ENCODE measurements around the gene NHSL1. TPM values are rescaled to one million over a fixed set of nuclear protein-coding genes. Genes with fewer than 3 reads are reported as not detected.

The NHSL1 gene
- total and polyA plus RNA-seq, 2 of the 8 experiments (the other 6 are each of a cell fraction or from before 2014, with no cell fraction given): 7.2 to 32.4 TPM

DNA sequence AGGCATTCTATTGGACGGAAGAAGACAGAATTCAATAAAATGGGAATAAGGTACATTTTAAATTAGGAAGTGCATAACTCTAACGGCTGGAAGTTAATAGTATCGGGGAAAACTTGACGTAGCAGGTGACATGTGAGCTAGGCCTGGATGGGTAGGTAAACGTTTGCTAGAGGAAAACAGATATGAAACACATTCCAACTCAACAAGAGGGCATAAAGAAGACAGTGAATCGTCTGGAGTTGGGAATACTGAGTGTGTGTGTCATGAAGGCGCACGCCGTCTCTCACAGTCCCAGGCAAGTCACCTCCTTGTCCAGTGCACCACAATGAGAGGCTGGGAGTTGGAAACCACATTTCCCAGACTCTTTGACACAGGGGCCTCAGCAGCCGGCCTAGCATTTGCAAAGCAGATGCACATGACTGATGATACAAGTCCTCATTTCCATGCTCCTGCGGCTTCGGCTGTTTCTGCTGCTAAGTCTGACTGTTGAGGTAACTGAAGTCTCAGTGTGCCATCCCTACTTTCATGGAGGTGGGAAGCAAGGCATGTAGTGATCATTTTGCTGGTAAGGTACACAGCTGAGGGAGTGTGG lies 16.5 kb upstream of the NHSL1 start:
- Histone ChIP-seq H3K9ac (replicated peaks in 1 of 4; ENCODE audit: extremely low read depth in 1 of 4, low read depth in 3 of 4, low read length in 3 of 4) (no peak overlapping the region), H3K36me3 (ENCODE audit: control insufficient read depth in 2 of 4, insufficient read depth in 4 of 4, low read length in 3 of 4) (no peaks in the 10 kb centered on the region), H3K79me2 (ENCODE audit: control insufficient read depth in 1 of 2, insufficient read depth in 2 of 2, low read length in 2 of 2) (peaks cover 0 to 10% of the 10 kb centered on the region in 2 experiments; a peak in 1 of 4 replicates), H2BK15ac (ENCODE audit: low read length) (no peak overlapping the region), H4K5ac (ENCODE audit: insufficient read length, low read depth, low read length) (no peak overlapping the region), H4K20me1 (replicated peaks in 1 of 2; ENCODE audit: control insufficient read depth in 1 of 2, insufficient read depth in 2 of 2, low read length in 2 of 2) (peaks cover 0 to 2% of the 10 kb centered on the region in 2 experiments), H3K4me2 (ENCODE audit: insufficient read depth in 1 of 2, low read depth in 2 of 2, low read length in 2 of 2) (no peak overlapping the region), H3K4me3 (ENCODE audit: extremely low read depth in 1 of 4, insufficient read depth in 2 of 4, low read depth in 3 of 4, low read length in 4 of 4) (no peak overlapping the region), H3K27me3 (replicated peaks in 1 of 4; ENCODE audit: control insufficient read depth in 3 of 4, extremely low read depth in 1 of 4, insufficient read depth in 3 of 4, low read length in 3 of 4) (peaks cover 0 to 1% (median 0%) of the 10 kb centered on the region in 4 experiments; a peak in 1 of 7 replicates), H3K27ac (ENCODE audit: low read depth, low read length) (no peak overlapping the region), H3K79me1 (ENCODE audit: low read depth, low read length) (no peaks in the 10 kb centered on the region; the same call in 1 of the 2 replicates), H4K91ac (replicated peaks; ENCODE audit: insufficient read length, low read length) (no peak overlapping the region), H3K9me3 (ENCODE audit: insufficient read depth in 2 of 2, low read depth in 1 of 2, low read length in 1 of 2) (no peaks in the 10 kb centered on the region), H3K23ac (ENCODE audit: insufficient read length) (no peak overlapping the region), H3K4ac (replicated peaks; ENCODE audit: insufficient read length, low read depth, low read length) (no peak overlapping the region), H2BK12ac (ENCODE audit: low read depth, low read length) (no peak overlapping the region), H3K14ac (ENCODE audit: insufficient read length) (no peak overlapping the region), H2BK120ac (replicated peaks; ENCODE audit: low read depth, low read length) (no peak overlapping the region), H4K8ac (ENCODE audit: extremely low read depth, insufficient read depth, low read length) (no peak overlapping the region), H2BK5ac (ENCODE audit: low read depth, low read length) (no peak overlapping the region), H2AFZ (ENCODE audit: low read length) (no peak overlapping the region), H3K23me2 (ENCODE audit: low read depth, low read length) (no peaks in the 10 kb centered on the region), H2AK5ac (ENCODE audit: low read depth, low read length) (no peak overlapping the region), H2BK20ac (ENCODE audit: low read length) (no peak overlapping the region), H3K18ac (ENCODE audit: extremely low read depth, low read length) (no peak overlapping the region), H3K56ac (replicated peaks; ENCODE audit: insufficient read length, low read depth, low read length) (no peak overlapping the region), H3K4me1 (replicated peaks in 1 of 4; ENCODE audit: control insufficient read depth in 3 of 4, insufficient read depth in 4 of 4, low read length in 3 of 4) (peaks cover 0 to 3% (median 0%) of the 10 kb centered on the region in 4 experiments; a peak in 2 of 7 replicates)
- 90% methylated on average over 12 of the region's 12 CpGs; no CpG with 5 or more reads in 1 of the 2 experiments for WGBS, 2 experiments (ENCODE audit: extremely low coverage in 1 of 2, insufficient coverage in 1 of 2, insufficient read length in 1 of 2, insufficient replicate concordance in 2 of 2, low coverage in 1 of 2, low lambda C conversion rate in 2 of 2, missing lambda C conversion rate in 1 of 2)
- FAIRE-seq (no peak), DNase-seq (ENCODE audit: low read depth in 1 of 2, low spot score in 2 of 2) (no peak)
- CTCF ChIA-PET (ENCODE audit: partially characterized antibody): interaction anchor here (0.5 to 7.3 kb wide), 8 partner anchors 8 to 249 kb away, joined by 3 to 70 read pairs (median 3); no protein-coding TSS in a partner anchor
- POLR2A ChIA-PET (ENCODE audit: partially characterized antibody): no interaction called here
- TF ChIP-seq KDM4A (IDR thresholded peaks at IDR 0.05; ENCODE audit: low read depth, low read length, severe bottlenecking) (no peak), TAF7 (optimal IDR thresholded peaks at IDR 0.05; ENCODE audit: borderline replicate concordance, low read depth, low read length) (no peak), SP1 (IDR thresholded peaks at IDR 0.05; ENCODE audit: low read depth, low read length) (no peak), CBX5 (IDR thresholded peaks at IDR 0.05; ENCODE audit: low read depth, low read length) (no peak), PHF8 (conservative IDR thresholded peaks at IDR 0.05; ENCODE audit: low read depth, low read length) (no peak), CHD2 (IDR thresholded peaks at IDR 0.05; ENCODE audit: low read length) (no peak), CREB1 (IDR thresholded peaks at IDR 0.05) (no peak), EGR1 (IDR thresholded peaks at IDR 0.05; ENCODE audit: borderline replicate concordance, low read depth, low read length) (no peak), SIRT6 (IDR thresholded peaks at IDR 0.05; ENCODE audit: low read length) (no peak), SIX5 (IDR thresholded peaks at IDR 0.05; ENCODE audit: low read depth, low read length) (no peak), HDAC6 (IDR thresholded peaks at IDR 0.05; ENCODE audit: low read depth, low read length) (no peak), ASH2L (IDR thresholded peaks at IDR 0.05; ENCODE audit: low read length) (no peak)
- TF ChIP-seq, protein P1, sequence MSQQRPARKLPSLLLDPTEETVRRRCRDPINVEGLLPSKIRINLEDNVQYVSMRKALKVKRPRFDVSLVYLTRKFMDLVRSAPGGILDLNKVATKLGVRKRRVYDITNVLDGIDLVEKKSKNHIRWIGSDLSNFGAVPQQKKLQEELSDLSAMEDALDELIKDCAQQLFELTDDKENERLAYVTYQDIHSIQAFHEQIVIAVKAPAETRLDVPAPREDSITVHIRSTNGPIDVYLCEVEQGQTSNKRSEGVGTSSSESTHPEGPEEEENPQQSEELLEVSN (IDR thresholded peaks at IDR 0.05): no peak
- TF ChIP-seq, protein P2, sequence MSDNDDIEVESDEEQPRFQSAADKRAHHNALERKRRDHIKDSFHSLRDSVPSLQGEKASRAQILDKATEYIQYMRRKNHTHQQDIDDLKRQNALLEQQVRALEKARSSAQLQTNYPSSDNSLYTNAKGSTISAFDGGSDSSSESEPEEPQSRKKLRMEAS (IDR thresholded peaks at IDR 0.05): no peak
